Cerebellar nuclear complex (tissue), 1 donor: ENCODE measurements around the gene CCDC127.
A peak's percentile ranks its signal among the peaks of the same experiment; 100 is the strongest.
"Not testable (repeated sequence)": the region's sequence is repeated elsewhere in the genome, so short reads cannot be mapped to it uniquely, and the experiment has no call there.

Source experiments
- DNase-seq, 2 experiments: peaks; one replicate each; lab custom pipeline; 2025; lab: John Stamatoyannopoulos, UW

The CCDC127 gene

GRCh38 chr5:217494-218456, at the start of gene CCDC127, which contains the start of gene SDHA:
Gene CCDC127, minus strand, starts transcription at chr5:218153. Its CDS starts 1,304 bp downstream, at chr5:216849.
Gene SDHA, plus strand, starts transcription at chr5:218320. Its CDS starts 36 bp downstream, at chr5:218356.
- peak in 1 of 2 experiments; percentile 49 for DNase-seq

- no peak for DNase-seq
Measured at GRCh38 chr5:267716-268115, 49.8 kb upstream of the CCDC127 start.

GRCh38 chr5:266311-267026, 48.5 kb upstream of the CCDC127 start:
- not testable (repeated sequence) for DNase-seq

- no peak for DNase-seq
Measured at GRCh38 chr5:264338-264737, 46.4 kb upstream of the CCDC127 start.

GRCh38 chr5:263275-263974, 45.5 kb upstream of the CCDC127 start:
- DNase-seq, result not testable (repeated sequence)

- no peak for DNase-seq
Measured at GRCh38 chr5:257148-257547, 39.2 kb upstream of the CCDC127 start.

GRCh38 chr5:256347-256746, 38.4 kb upstream of the CCDC127 start:
- not testable (repeated sequence) for DNase-seq

- DNase-seq, result not testable (repeated sequence)
Measured at GRCh38 chr5:255116-255515, 37.2 kb upstream of the CCDC127 start.

GRCh38 chr5:254322-254721, 36.4 kb upstream of the CCDC127 start:
- DNase-seq, result not testable (repeated sequence)

GRCh38 chr5:252546-252945, 34.6 kb upstream of the CCDC127 start:
- DNase-seq, result no peak

- not testable (repeated sequence) for DNase-seq
Measured at GRCh38 chr5:251975-252374, 34.0 kb upstream of the CCDC127 start.

- not testable (repeated sequence) for DNase-seq
Measured at GRCh38 chr5:251538-251937, 33.6 kb upstream of the CCDC127 start.

GRCh38 chr5:251016-251415, 33.1 kb upstream of the CCDC127 start:
- DNase-seq, result not testable (repeated sequence)

- DNase-seq, result not testable (repeated sequence)
Measured at GRCh38 chr5:250396-250795, 32.4 kb upstream of the CCDC127 start.

- DNase-seq, result not testable (repeated sequence)
Measured at GRCh38 chr5:245717-246116, 27.8 kb upstream of the CCDC127 start.

GRCh38 chr5:243683-244367, 25.9 kb upstream of the CCDC127 start:
- DNase-seq, result not testable (repeated sequence)

- DNase-seq, result peak in 1 of 2 experiments; percentile 59
Measured at GRCh38 chr5:241045-241669, 23.2 kb upstream of the CCDC127 start.

GRCh38 chr5:240550-240949, 22.6 kb upstream of the CCDC127 start:
- not testable (repeated sequence) for DNase-seq

GRCh38 chr5:237931-238330, 20.0 kb upstream of the CCDC127 start:
- not testable (repeated sequence) for DNase-seq

GRCh38 chr5:235527-235926, 17.6 kb upstream of the CCDC127 start:
- DNase-seq, result not testable (repeated sequence)

- DNase-seq, result no peak
Measured at GRCh38 chr5:234450-234849, 16.5 kb upstream of the CCDC127 start.
